GM12878 (cell line): ENCODE measurements around the gene TRMT10C.
"Not testable (repeated sequence)": the region's sequence is repeated elsewhere in the genome, so short reads cannot be mapped to it uniquely, and the experiment has no call there.

Experiments
- BHLHE40 ChIP-seq, 2 experiments: fragments of 450-650 bp in 1 of 2; IDR thresholded peaks; 2 replicates each; pipeline ENCODE4 v1.6.1; 2011 to 2017; ENCODE audit warnings: low read depth in 2 of 2, borderline replicate concordance in 1 of 2, improper control_type of control experiment in 1 of 2, low read length in 1 of 2, mild to moderate bottlenecking in 1 of 2
- EP300 ChIP-seq, 2 experiments: fragments of 150-350 bp in 1 of 2; IDR thresholded peaks; 2 replicates each; pipeline ENCODE4 v1.6.1; 2011 to 2012; ENCODE audit warnings: low read depth in 2 of 2, low read length in 2 of 2, borderline replicate concordance in 1 of 2, improper control_type of control experiment in 1 of 2, inconsistent platforms in 1 of 2; ENCODE audit not compliant: control insufficient read depth in 1 of 2
- EZH2 ChIP-seq: IDR thresholded peaks from 2 replicates; pipeline ENCODE4 v1.6.1; 2012; ENCODE audit warnings: low read depth, mild to moderate bottlenecking, control low read depth, inconsistent platforms, low read length, borderline replicate concordance; ENCODE audit not compliant: control insufficient read depth
- HDAC2 ChIP-seq: fragments of 200-600 bp; sonication (generic); IDR thresholded peaks from 2 replicates; pipeline ENCODE4 v1.6.1; 2017
- NR2C2 ChIP-seq: IDR thresholded peaks from 2 replicates; pipeline ENCODE4 v1.6.1; 2011; ENCODE audit warnings: borderline replicate concordance, low read depth; ENCODE audit not compliant: control insufficient read depth, insufficient read length
- POLR2A ChIP-seq: IDR thresholded peaks from 2 replicates; pipeline ENCODE4 v1.6.1; 2011; ENCODE audit warnings: low read depth, mild to moderate bottlenecking, low read length
- POLR2AphosphoS5 ChIP-seq: IDR thresholded peaks from 2 replicates; pipeline ENCODE4 v1.6.1; 2011; ENCODE audit warnings: mild to moderate bottlenecking, low read length, inconsistent platforms
- SREBF1 ChIP-seq: IDR thresholded peaks from 2 replicates; pipeline ENCODE4 v1.6.1; 2012; ENCODE audit warnings: mild to moderate bottlenecking, low read length
- SRF ChIP-seq, 2 experiments: IDR thresholded peaks; 2 replicates each; pipeline ENCODE4 v1.6.1; 2011; ENCODE audit warnings: low read depth in 2 of 2, low read length in 2 of 2, mild to moderate bottlenecking in 1 of 2, moderate library complexity in 1 of 2
- STAT1 ChIP-seq: fragments of 450-650 bp; conservative IDR thresholded peaks from 2 replicates; pipeline ENCODE4 v1.6.1; 2014; ENCODE audit warnings: antibody characterized with exemption, mild to moderate bottlenecking
- TF ChIP-seq, protein P1 (sequence below), 3 experiments: IDR thresholded peaks in 2 of 3; conservative IDR thresholded peaks in 1 of 3; 2 replicates each; pipeline ENCODE4 v1.5.1; 2011; ENCODE audit warnings: low read depth in 3 of 3, low read length in 3 of 3, mild to moderate bottlenecking in 3 of 3, control low read depth in 2 of 3, moderate library complexity in 2 of 3, inconsistent platforms in 1 of 3, mixed read lengths in 1 of 3; ENCODE audit not compliant: control insufficient read depth in 2 of 3, insufficient read depth in 1 of 3; ENCODE audit errors: extremely low read depth in 1 of 3
- TF ChIP-seq, protein P2 (sequence below): fragments of 450-650 bp; IDR thresholded peaks from 2 replicates; pipeline ENCODE4 v1.6.1; 2017; ENCODE audit warnings: mild to moderate bottlenecking, moderate library complexity
- TF ChIP-seq, protein P3 (sequence below): IDR thresholded peaks from 2 replicates; pipeline ENCODE4 v1.6.1; 2012; ENCODE audit warnings: low read depth, low read length, improper control_type of control experiment
- TF ChIP-seq, protein P4 (sequence below): fragments of 450-650 bp; IDR thresholded peaks from 2 replicates; pipeline ENCODE4 v1.6.1; 2016; ENCODE audit warnings: mild to moderate bottlenecking

DNA sequence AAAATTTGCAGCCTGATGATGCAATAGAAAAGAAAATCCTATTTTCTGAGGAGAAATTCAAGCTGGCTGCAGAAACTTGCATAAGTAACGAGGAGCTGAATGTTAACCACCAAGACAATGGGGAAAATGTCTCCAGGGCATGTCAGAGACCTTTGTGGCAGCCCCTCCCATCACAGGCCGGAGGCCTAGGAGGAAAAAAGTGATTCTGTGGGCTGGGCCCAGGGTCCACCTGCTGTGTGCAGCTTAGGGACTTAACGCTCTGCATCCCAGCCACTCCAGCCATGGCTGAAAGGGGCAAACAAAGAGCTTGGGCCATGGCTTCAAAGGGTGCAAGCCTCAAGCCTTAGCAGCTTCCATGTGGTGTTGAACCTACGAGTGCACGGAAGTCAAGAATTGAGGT is 8.3 kb upstream of the TRMT10C start:
- TF ChIP-seq NR2C2; POLR2AphosphoS5; POLR2A; EZH2; EP300 (IDR thresholded peaks at IDR 0.05; ENCODE audit: borderline replicate concordance in 1 of 2, control insufficient read depth in 1 of 2, low read depth in 2 of 2, low read length in 2 of 2); BHLHE40 (IDR thresholded peaks at IDR 0.05; ENCODE audit: borderline replicate concordance in 1 of 2, low read depth in 2 of 2, low read length in 1 of 2); STAT1; SRF (IDR thresholded peaks at IDR 0.05; ENCODE audit: low read depth in 2 of 2, low read length in 2 of 2); HDAC2; SREBF1: not testable (repeated sequence)
- TF ChIP-seq, protein P1, sequence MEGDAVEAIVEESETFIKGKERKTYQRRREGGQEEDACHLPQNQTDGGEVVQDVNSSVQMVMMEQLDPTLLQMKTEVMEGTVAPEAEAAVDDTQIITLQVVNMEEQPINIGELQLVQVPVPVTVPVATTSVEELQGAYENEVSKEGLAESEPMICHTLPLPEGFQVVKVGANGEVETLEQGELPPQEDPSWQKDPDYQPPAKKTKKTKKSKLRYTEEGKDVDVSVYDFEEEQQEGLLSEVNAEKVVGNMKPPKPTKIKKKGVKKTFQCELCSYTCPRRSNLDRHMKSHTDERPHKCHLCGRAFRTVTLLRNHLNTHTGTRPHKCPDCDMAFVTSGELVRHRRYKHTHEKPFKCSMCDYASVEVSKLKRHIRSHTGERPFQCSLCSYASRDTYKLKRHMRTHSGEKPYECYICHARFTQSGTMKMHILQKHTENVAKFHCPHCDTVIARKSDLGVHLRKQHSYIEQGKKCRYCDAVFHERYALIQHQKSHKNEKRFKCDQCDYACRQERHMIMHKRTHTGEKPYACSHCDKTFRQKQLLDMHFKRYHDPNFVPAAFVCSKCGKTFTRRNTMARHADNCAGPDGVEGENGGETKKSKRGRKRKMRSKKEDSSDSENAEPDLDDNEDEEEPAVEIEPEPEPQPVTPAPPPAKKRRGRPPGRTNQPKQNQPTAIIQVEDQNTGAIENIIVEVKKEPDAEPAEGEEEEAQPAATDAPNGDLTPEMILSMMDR (IDR thresholded peaks at IDR 0.05 in 2 of 3, conservative IDR thresholded peaks at IDR 0.05 in 1 of 3; ENCODE audit: control insufficient read depth in 2 of 3, extremely low read depth in 1 of 3, insufficient read depth in 1 of 3, low read depth in 3 of 3, low read length in 3 of 3): not testable (repeated sequence)
- TF ChIP-seq, protein P2, sequence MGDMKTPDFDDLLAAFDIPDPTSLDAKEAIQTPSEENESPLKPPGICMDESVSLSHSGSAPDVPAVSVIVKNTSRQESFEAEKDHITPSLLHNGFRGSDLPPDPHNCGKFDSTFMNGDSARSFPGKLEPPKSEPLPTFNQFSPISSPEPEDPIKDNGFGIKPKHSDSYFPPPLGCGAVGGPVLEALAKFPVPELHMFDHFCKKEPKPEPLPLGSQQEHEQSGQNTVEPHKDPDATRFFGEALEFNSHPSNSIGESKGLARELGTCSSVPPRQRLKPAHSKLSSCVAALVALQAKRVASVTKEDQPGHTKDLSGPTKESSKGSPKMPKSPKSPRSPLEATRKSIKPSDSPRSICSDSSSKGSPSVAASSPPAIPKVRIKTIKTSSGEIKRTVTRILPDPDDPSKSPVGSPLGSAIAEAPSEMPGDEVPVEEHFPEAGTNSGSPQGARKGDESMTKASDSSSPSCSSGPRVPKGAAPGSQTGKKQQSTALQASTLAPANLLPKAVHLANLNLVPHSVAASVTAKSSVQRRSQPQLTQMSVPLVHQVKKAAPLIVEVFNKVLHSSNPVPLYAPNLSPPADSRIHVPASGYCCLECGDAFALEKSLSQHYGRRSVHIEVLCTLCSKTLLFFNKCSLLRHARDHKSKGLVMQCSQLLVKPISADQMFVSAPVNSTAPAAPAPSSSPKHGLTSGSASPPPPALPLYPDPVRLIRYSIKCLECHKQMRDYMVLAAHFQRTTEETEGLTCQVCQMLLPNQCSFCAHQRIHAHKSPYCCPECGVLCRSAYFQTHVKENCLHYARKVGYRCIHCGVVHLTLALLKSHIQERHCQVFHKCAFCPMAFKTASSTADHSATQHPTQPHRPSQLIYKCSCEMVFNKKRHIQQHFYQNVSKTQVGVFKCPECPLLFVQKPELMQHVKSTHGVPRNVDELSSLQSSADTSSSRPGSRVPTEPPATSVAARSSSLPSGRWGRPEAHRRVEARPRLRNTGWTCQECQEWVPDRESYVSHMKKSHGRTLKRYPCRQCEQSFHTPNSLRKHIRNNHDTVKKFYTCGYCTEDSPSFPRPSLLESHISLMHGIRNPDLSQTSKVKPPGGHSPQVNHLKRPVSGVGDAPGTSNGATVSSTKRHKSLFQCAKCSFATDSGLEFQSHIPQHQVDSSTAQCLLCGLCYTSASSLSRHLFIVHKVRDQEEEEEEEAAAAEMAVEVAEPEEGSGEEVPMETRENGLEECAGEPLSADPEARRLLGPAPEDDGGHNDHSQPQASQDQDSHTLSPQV: not testable (repeated sequence)
- TF ChIP-seq, protein P3, sequence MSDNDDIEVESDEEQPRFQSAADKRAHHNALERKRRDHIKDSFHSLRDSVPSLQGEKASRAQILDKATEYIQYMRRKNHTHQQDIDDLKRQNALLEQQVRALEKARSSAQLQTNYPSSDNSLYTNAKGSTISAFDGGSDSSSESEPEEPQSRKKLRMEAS: not testable (repeated sequence)
- TF ChIP-seq, protein P4, sequence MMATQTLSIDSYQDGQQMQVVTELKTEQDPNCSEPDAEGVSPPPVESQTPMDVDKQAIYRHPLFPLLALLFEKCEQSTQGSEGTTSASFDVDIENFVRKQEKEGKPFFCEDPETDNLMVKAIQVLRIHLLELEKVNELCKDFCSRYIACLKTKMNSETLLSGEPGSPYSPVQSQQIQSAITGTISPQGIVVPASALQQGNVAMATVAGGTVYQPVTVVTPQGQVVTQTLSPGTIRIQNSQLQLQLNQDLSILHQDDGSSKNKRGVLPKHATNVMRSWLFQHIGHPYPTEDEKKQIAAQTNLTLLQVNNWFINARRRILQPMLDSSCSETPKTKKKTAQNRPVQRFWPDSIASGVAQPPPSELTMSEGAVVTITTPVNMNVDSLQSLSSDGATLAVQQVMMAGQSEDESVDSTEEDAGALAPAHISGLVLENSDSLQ: not testable (repeated sequence)
